ENCODE results near the gene NPTXR.

DNA sequence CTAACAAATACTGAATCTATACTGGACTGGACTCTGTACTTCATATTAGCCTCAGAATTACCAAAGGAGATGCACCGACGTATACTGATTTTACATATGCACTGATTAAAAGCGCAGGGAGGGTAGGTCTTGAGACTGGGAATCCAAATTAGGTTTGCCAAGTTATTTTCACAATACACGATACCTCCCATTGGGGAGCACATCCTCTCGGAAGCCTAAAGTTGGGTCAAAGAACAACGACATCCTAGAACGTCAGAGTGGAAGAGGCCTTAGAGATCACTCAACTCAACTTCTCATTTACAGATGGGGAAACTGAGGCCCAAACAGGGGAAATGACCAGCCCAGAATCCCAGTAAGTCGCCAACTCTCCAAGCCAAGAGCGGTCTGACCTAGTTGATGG, 50.5 kb downstream of the NPTXR start:
- TF ChIP-seq, protein P1, sequence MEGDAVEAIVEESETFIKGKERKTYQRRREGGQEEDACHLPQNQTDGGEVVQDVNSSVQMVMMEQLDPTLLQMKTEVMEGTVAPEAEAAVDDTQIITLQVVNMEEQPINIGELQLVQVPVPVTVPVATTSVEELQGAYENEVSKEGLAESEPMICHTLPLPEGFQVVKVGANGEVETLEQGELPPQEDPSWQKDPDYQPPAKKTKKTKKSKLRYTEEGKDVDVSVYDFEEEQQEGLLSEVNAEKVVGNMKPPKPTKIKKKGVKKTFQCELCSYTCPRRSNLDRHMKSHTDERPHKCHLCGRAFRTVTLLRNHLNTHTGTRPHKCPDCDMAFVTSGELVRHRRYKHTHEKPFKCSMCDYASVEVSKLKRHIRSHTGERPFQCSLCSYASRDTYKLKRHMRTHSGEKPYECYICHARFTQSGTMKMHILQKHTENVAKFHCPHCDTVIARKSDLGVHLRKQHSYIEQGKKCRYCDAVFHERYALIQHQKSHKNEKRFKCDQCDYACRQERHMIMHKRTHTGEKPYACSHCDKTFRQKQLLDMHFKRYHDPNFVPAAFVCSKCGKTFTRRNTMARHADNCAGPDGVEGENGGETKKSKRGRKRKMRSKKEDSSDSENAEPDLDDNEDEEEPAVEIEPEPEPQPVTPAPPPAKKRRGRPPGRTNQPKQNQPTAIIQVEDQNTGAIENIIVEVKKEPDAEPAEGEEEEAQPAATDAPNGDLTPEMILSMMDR (IDR thresholded peaks at IDR 0.05) = no peak
- TF ChIP-seq POLR2A (IDR thresholded peaks at IDR 0.05) = no peak
